B cell (primary cell): ENCODE results near the gene RBMS3. TPM values are rescaled to one million over a fixed set of nuclear protein-coding genes. Genes with fewer than 3 reads are reported as not detected.

Experiments used
- ATAC-seq: fragments of 200-7000 bp; cut with Tn5 transposase; one replicate; pipeline ENCODE4 v1.10.0; 2021; ENCODE audit warnings: low read depth, mild to moderate bottlenecking, moderate number of reproducible peaks, moderate library complexity
- CTCF ChIA-PET: fragments of 350-600 bp; sonication (Branson Sonifier 250); formaldehyde crosslinking; loops from one replicate; lab custom pipeline; 2021; ENCODE audit warnings: antibody characterized with exemption, inconsistent platforms; lab: Charles Lee
- POLR2A ChIA-PET: fragments of 350-600 bp; sonication (Branson Sonifier 250); formaldehyde crosslinking; loops from one replicate; lab custom pipeline; 2021; ENCODE audit warnings: antibody characterized with exemption; lab: Charles Lee
- DNase-seq: peaks from one replicate; pipeline ENCODE4 v3.0.0; 2013
- H2AFZ ChIP-seq: 2 replicates; pipeline ENCODE4 v1.6.1; 2012; ENCODE audit warnings: mild to moderate bottlenecking, low read depth, low read length; ENCODE audit not compliant: insufficient read depth, poor library complexity, severe bottlenecking
- H3K27ac ChIP-seq, 2 donors: 1 replicate in 1 of 2; 2 replicates in 1 of 2; pipeline ENCODE4 v1.5.1; 2012 to 2013; ENCODE audit warnings: low read length in 2 of 2, mild to moderate bottlenecking in 2 of 2, moderate library complexity in 1 of 2
- H3K27me3 ChIP-seq, 4 experiments: fragments of 200-600 bp in 1 of 4; sonication (generic) in 1 of 4; replicated peaks in 1 of 4; 1 replicate in 2 of 4; 2 replicates in 2 of 4; pipeline versions ENCODE4 v1.6.1 to v1.7.0; 2013 to 2016; ENCODE audit warnings: low read length in 3 of 4, mild to moderate bottlenecking in 2 of 4, mixed read lengths in 1 of 4, moderate library complexity in 1 of 4; ENCODE audit not compliant: insufficient read depth in 4 of 4, control insufficient read depth in 3 of 4; ENCODE audit errors: control extremely low read depth in 1 of 4
- H3K36me3 ChIP-seq, 2 experiments: replicated peaks in 1 of 2; 1 replicate in 1 of 2; 2 replicates in 1 of 2; pipeline versions ENCODE4 v1.6.1 to v1.7.1; 2013; ENCODE audit warnings: low read length in 1 of 2; ENCODE audit not compliant: insufficient read depth in 2 of 2, control insufficient read depth in 1 of 2; ENCODE audit errors: control extremely low read depth in 1 of 2, extremely low read depth in 1 of 2
- H3K4me1 ChIP-seq, 2 donors: fragments of 200-600 bp in 1 of 2; sonication (generic) in 1 of 2; 1 replicate in 1 of 2; 2 replicates in 1 of 2; pipeline versions ENCODE4 v1.5.1 to v1.6.1; 2013 to 2017; ENCODE audit warnings: low read length in 2 of 2; ENCODE audit not compliant: control insufficient read depth in 2 of 2, insufficient read depth in 2 of 2
- H3K4me2 ChIP-seq: replicated peaks from 2 replicates; pipeline ENCODE3; 2012; ENCODE audit warnings: mild to moderate bottlenecking, low read depth, low read length; ENCODE audit not compliant: poor library complexity, severe bottlenecking
- H3K4me3 ChIP-seq, 5 experiments: fragments of 200-600 bp in 1 of 5; sonication (generic) in 1 of 5; 1 replicate in 3 of 5; 2 replicates in 2 of 5; pipeline versions ENCODE4 v1.5.1 to v1.7.0; 2011 to 2016; ENCODE audit warnings: low read length in 4 of 5, mild to moderate bottlenecking in 4 of 5, low read depth in 2 of 5, control low read depth in 1 of 5, moderate library complexity in 1 of 5; ENCODE audit not compliant: insufficient read depth in 1 of 5; ENCODE audit errors: control extremely low read depth in 1 of 5, extremely low read depth in 1 of 5
- H3K79me2 ChIP-seq: fragments of 200-600 bp; sonication (generic); one replicate; pipeline ENCODE4 v1.6.0; 2016; ENCODE audit warnings: low read length; ENCODE audit not compliant: control insufficient read depth, insufficient read depth
- H3K9ac ChIP-seq: fragments of 200-600 bp; sonication (generic); 2 replicates; pipeline ENCODE4 v1.6.1; 2017; ENCODE audit warnings: mild to moderate bottlenecking, low read length, moderate library complexity
- H3K9me3 ChIP-seq, 3 donors: one replicate each; pipeline versions ENCODE4 v1.6.1 to v1.7.1; 2013; ENCODE audit warnings: low read length in 2 of 3; ENCODE audit not compliant: control insufficient read depth in 2 of 3, insufficient read depth in 1 of 3; ENCODE audit errors: control extremely low read depth in 1 of 3
- H4K20me1 ChIP-seq: 2 replicates; pipeline ENCODE4 v1.6.0; 2012; ENCODE audit warnings: mild to moderate bottlenecking, low read length; ENCODE audit not compliant: insufficient read depth, control insufficient read depth, poor library complexity, severe bottlenecking
- H3K27ac Mint-ChIP-seq: one replicate; pipeline ENCODE4 v1.8.0; 2021; ENCODE audit warnings: mixed read lengths
- H3K27me3 Mint-ChIP-seq: one replicate; pipeline ENCODE4 v1.8.0; 2021; ENCODE audit warnings: mixed read lengths
- H3K4me1 Mint-ChIP-seq: one replicate; pipeline ENCODE4 v1.8.0; 2021; ENCODE audit warnings: mixed read lengths
- H3K4me3 Mint-ChIP-seq: one replicate; pipeline ENCODE4 v1.8.0; 2021; ENCODE audit warnings: mixed read lengths
- H3K9me3 Mint-ChIP-seq: one replicate; pipeline ENCODE4 v1.8.0; 2022; ENCODE audit warnings: mixed read lengths; ENCODE audit not compliant: insufficient read depth
- EZH2 ChIP-seq: IDR thresholded peaks from 2 replicates; pipeline ENCODE4 v1.6.1; 2012; ENCODE audit warnings: borderline replicate concordance, low read depth, mild to moderate bottlenecking, moderate library complexity, low read length; ENCODE audit not compliant: insufficient read depth, poor library complexity, severe bottlenecking
- WGBS: methylation state at CpG from one replicate; pipeline ENCODE4 v1.1.5; 2013; ENCODE audit warnings: missing lambda C conversion rate; ENCODE audit not compliant: insufficient coverage; 5-methylcytosine and 5-hydroxymethylcytosine counted together
- intact Hi-C: fragments of 100-400 bp; cut with micrococcal nuclease; formaldehyde crosslinking; loops from one replicate; pipeline ENCODE4 v1.10.0; 2022
- polyA plus RNA-seq: library from polyadenylated mRNA; depleted of rRNA; stranded (reverse); fragments of >200 nt; gene quantifications from 2 replicates; pipeline ENCODE4 v1.2.3, GENCODE V29; 2012
- total RNA-seq, 2 donors: library from RNA; stranded (reverse); fragments of 120-200 nt in 1 of 2; gene quantifications; 1 replicate in 1 of 2; 2 replicates in 1 of 2; pipeline versions ENCODE4 v1.2.3 to v1.2.4, GENCODE V29; 2013 to 2022
- TF ChIP-seq, protein P1 (sequence below): fragments of 200-600 bp; IDR thresholded peaks from one replicate; pipeline ENCODE4 v1.8.0; 2022; ENCODE audit warnings: antibody characterized with exemption, mild to moderate bottlenecking

RBMS3 gene
- total and polyA plus RNA-seq, 2 donors (not counting 1 experiment from before 2014, with no cell fraction given): not detected

DNA sequence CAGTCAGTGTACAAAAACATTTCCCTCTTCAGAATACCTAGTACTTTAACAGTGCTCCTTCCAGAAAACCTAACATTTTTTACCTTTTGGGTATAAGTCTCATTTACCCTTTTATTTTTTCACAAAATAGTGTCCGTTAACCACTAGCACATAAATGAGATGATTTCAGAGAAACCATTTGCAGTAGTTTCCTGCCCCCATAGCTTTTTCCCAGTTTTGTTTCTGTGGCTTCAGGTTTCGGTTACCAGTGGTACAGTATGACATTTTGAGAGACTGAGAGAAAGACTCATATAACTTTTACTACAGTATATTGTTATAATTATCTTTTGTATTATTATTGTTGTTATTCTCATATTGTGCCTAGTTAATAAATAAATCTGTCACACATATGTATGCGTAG, 6.2 kb upstream of the RBMS3 start:
- Mint-ChIP-seq H3K4me1 (no peaks in the 10 kb centered on the region), H3K9me3 (no peaks in the 10 kb centered on the region), H3K4me3 (no peak overlapping the region), H3K27ac (no peak overlapping the region), H3K27me3 (no peaks in the 10 kb centered on the region)
- DNase-seq (no peak), ATAC-seq (no peak)
- no peak overlapping the region for H3K4me2 ChIP-seq
- ChIA-PET CTCF (no interaction called here), POLR2A (no interaction called here)
- no peaks in the 10 kb centered on the region for H3K79me2 ChIP-seq
- intact Hi-C loops: no loop called here
- WGBS: no CpG with 5 or more reads among the region's 3 CpGs
- no peaks in the 10 kb centered on the region for H3K4me1 ChIP-seq
- H2AFZ ChIP-seq: no peak overlapping the region
- no peaks in the 10 kb centered on the region for H3K36me3 ChIP-seq
- no peaks in the 10 kb centered on the region for H3K9me3 ChIP-seq
- no peaks in the 10 kb centered on the region for H4K20me1 ChIP-seq
- no peak overlapping the region for H3K9ac ChIP-seq
- no peak for TF ChIP-seq EZH2
- TF ChIP-seq, protein P1, sequence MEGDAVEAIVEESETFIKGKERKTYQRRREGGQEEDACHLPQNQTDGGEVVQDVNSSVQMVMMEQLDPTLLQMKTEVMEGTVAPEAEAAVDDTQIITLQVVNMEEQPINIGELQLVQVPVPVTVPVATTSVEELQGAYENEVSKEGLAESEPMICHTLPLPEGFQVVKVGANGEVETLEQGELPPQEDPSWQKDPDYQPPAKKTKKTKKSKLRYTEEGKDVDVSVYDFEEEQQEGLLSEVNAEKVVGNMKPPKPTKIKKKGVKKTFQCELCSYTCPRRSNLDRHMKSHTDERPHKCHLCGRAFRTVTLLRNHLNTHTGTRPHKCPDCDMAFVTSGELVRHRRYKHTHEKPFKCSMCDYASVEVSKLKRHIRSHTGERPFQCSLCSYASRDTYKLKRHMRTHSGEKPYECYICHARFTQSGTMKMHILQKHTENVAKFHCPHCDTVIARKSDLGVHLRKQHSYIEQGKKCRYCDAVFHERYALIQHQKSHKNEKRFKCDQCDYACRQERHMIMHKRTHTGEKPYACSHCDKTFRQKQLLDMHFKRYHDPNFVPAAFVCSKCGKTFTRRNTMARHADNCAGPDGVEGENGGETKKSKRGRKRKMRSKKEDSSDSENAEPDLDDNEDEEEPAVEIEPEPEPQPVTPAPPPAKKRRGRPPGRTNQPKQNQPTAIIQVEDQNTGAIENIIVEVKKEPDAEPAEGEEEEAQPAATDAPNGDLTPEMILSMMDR: no peak
- no peak overlapping the region for H3K27ac ChIP-seq
- H3K27me3 ChIP-seq: no peaks in the 10 kb centered on the region
- no peak overlapping the region for H3K4me3 ChIP-seq

DNA sequence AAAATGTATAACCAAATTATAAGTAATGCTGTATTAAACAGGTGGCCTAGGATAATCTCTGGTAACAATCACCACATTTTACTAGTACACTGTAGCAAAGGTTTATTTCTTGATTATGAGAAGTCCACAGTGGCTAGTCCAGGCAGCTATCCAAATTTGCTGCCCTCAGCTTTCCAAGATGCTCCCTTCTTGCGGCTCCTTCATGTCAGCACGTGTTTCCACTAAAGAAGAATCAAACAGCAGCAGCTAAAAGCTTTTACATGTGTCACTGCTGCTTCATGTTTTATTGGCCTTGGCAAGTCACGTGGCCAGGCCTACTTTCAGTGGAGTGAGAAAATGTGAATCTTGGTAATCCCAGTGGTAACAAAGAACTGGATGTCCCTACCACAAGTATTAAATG, 5.6 kb upstream of the RBMS3 start:
- H3K36me3 ChIP-seq: no peaks in the 10 kb centered on the region
- H3K4me3 Mint-ChIP-seq: no peak overlapping the region
- H3K9ac ChIP-seq: no peak overlapping the region
- no peaks in the 10 kb centered on the region for H3K27me3 ChIP-seq
- H3K4me1 Mint-ChIP-seq: peaks cover 3% of the 10 kb centered on the region
- no peaks in the 10 kb centered on the region for H4K20me1 ChIP-seq
- no peaks in the 10 kb centered on the region for H3K4me1 ChIP-seq
- no peak overlapping the region for H3K27ac ChIP-seq
- no peak overlapping the region for H3K27ac Mint-ChIP-seq
- TF ChIP-seq, protein P1: no peak
- no peak for TF ChIP-seq EZH2
- H3K79me2 ChIP-seq: no peaks in the 10 kb centered on the region
- ChIA-PET POLR2A (no interaction called here), CTCF (no interaction called here)
- DNase-seq (no peak), ATAC-seq (no peak)
- no peak overlapping the region for H3K4me2 ChIP-seq
- peaks cover under 1% of the 10 kb centered on the region for H3K27me3 Mint-ChIP-seq
- H3K9me3 ChIP-seq: no peaks in the 10 kb centered on the region
- H3K9me3 Mint-ChIP-seq: no peaks in the 10 kb centered on the region
- H2AFZ ChIP-seq: no peak overlapping the region
- intact Hi-C loops: no loop called here
- WGBS: 87% methylated on average over 3 of the region's 3 CpGs
- H3K4me3 ChIP-seq: no peak overlapping the region
